NCI-H748 treated with DMSO at 0.1 percent for 48 hours (cell line): ENCODE data around the gene PTGDR2.

Source experiments
- DNase-seq: peaks from one replicate; lab custom pipeline; 2025; lab: John Stamatoyannopoulos, UW

Gene PTGDR2

DNA sequence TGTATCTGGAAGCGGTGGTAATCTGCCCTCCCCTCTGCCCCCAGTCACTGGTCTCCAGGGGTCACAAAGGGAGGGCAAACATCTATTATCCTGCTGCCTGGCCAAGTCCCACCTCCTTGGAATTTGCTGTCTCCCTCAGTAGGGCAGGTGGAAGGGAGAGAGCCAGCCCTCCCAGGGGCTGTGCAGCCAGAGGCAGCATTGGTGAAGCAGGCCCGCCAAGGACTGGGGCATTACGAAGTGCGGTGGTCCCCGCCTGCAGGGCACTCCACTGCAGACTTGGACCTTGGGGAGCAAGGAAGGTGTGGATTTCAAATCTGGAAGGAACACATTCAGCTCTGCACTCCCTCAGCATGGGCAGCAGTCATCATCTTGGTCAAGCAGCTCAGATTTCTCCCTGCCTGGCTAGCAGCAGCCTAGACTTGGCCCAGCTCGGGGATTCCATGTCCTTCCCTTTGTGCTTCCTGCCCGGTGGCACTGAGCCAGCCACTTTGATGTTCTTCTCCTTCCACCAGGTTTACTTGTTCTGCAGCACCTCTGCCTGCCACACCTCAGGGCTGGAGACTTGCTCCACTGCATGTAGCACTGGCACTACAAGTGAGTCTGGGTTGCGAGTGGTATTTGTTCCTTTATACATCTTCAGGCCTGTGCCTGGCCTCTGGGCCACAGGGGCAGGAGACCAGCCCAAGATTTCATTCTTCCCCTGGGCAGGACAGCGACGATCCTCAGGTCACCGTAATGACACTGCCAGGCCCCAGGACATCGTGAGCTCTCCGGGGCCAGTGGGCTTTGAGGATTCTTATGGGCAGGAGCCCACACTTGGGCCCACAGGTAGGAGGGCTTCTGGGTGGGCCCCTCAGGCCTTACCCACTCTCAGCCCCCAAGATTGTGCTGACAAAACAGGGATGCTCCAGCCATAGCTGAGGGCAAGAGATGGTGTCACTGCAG is 18.9 kb upstream of the PTGDR2 start:
- no peak for DNase-seq

- DNase-seq: no peak
These were observed 17.8 kb upstream of the PTGDR2 start for GRCh38 chr11:60873533-60873932.

DNA sequence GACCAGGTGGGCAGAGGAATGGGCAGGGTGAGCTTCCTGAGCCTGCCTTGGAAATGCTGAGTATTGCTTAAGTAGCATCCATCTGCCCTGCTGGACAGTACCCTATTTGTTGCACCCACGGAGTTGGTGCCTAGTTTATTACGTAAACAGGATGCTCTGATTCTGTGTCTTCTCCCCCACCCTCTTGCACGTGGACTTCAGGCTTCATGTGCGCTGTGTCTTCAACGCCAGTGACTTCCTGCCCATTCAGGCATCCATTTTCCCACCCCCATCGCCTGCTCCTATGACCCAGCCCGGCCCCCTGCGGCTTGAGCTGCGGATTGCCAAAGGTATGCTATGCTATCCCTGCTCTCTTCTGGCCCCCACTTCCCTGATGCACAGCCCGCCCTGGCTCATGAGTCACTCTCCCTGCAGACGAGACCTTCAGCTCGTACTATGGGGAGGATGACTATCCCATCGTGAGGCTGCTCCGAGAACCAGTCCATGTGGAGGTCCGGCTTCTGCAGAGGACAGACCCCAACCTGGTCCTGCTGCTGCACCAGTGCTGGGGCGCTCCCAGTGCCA is 17.3 kb upstream of the PTGDR2 start:
- DNase-seq: no peak

DNA sequence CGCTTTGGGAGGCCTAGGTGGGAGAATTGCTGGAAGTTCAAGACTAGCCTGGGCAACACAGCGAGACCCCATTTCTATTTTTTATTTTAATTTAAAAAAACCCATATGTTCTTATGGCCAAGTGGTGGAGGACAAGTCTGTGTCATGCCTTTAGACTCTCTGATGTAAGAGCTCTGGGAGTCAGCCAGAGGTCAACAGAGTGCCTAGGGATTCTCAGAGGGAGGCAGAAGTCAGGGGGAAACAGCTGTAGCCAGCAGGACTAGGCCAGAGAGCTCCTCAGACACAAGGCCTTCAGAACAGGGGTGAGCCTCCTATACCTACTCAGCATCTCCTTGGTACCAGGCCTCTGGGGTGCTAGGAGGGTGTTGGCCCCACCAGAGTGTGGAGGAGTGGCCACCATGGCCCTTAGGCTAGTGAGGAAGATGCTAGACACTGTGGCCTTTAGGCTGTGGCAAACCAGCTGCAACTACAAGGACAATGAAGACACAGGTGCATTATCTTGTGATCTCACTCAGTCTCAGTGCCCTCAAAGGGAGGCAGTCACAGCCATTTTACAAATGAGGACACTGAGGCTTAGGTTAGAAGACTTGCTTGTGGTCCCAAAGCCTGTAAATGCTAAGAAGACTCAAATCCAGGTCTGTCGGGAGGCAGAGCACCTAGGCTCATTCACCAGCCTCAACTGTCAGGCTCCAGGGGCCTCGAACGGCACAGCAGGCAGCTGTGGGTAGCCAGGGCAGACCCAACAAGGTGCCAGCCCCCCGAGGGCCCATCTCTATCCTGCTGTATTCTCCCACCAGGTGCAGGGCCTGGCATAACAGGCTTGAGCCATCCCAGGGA is 16.6 kb upstream of the PTGDR2 start:
- DNase-seq: no peak

- DNase-seq: no peak
These were observed 15.8 kb upstream of the PTGDR2 start for GRCh38 chr11:60871378-60872061.

DNA sequence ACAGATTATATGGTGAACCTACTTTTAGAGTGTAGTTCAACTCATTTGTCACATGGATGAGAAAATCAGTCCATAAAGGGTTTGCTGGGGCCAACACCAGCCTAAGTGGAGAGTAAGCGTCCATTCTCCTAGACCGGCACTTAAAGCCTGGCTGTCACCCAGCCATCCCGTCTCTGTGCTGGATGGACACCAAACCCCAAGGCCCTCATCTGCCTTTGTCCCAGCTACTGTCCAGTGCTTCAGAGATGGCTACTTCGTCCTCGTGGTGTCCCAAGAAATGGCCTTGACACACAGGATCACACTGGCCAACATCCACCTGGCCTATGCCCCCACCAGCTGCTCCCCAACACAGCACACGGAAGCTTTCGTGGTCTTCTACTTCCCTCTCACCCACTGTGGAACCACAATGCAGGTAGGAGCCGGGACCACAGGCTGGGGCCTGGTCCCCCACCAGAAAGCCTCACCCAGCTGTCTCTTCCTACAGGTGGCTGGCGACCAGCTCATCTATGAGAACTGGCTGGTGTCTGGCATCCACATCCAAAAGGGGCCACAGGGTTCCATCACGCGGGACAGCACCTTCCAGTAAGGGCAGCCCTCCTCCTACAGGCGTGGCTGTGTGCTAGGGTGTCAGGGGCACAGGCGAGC is 15.1 kb upstream of the PTGDR2 start:
- DNase-seq: no peak

GRCh38 chr11:60870276-60870675 is 14.5 kb upstream of the PTGDR2 start:
- DNase-seq: no peak

GRCh38 chr11:60869451-60869825 is 13.7 kb upstream of the PTGDR2 start:
- no peak for DNase-seq

- DNase-seq: no peak
These were observed 13.1 kb upstream of the PTGDR2 start for GRCh38 chr11:60868682-60869450.

DNA sequence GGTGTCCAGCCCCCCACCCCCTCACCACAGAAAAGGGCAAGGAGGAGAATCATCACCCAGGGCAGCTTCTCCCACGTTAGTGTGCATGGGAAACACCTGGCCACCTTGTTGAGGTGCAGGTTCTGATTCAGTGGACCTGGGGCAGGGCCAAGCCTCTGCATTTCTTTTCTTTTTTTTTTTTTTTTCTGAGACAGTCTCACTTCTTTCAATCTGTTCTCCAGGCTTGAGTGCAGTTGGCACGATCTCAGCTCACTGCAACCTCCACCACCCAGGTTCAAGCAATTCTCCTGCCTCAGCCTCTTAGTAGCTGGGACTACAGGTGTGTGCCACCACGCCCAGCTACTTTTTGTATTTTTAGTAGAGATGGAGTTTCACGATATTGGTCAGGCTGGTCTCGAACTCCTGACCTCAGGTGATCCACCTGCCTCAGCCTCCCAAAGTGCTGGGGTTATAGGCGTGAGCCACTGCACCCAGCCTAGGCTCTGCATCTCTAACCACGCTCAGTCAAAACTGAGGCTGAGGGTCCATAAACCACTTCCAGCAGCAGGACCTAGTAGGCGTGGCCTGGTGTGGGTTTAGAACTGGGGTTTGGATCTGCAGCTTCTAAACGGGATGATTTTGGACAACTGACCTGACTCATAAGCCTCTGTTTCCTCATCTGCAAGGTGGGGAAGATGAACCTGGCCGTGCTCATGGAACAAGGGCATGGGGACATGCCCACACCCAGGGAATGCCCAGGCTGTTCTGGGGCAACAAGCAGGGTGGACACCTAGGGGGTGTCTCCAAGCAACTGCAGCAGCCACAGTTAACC is 12.3 kb upstream of the PTGDR2 start:
- no peak for DNase-seq

- no peak for DNase-seq
These were observed 11.4 kb upstream of the PTGDR2 start, which contains the start of gene ZP1 for GRCh38 chr11:60866911-60867870. Gene ZP1 (plus strand): TSS chr11:60867542. CDS start chr11:60867562, 20 bp downstream.

- DNase-seq: no peak
These were observed 9.2 kb upstream of the PTGDR2 start for GRCh38 chr11:60864856-60865513.

DNA sequence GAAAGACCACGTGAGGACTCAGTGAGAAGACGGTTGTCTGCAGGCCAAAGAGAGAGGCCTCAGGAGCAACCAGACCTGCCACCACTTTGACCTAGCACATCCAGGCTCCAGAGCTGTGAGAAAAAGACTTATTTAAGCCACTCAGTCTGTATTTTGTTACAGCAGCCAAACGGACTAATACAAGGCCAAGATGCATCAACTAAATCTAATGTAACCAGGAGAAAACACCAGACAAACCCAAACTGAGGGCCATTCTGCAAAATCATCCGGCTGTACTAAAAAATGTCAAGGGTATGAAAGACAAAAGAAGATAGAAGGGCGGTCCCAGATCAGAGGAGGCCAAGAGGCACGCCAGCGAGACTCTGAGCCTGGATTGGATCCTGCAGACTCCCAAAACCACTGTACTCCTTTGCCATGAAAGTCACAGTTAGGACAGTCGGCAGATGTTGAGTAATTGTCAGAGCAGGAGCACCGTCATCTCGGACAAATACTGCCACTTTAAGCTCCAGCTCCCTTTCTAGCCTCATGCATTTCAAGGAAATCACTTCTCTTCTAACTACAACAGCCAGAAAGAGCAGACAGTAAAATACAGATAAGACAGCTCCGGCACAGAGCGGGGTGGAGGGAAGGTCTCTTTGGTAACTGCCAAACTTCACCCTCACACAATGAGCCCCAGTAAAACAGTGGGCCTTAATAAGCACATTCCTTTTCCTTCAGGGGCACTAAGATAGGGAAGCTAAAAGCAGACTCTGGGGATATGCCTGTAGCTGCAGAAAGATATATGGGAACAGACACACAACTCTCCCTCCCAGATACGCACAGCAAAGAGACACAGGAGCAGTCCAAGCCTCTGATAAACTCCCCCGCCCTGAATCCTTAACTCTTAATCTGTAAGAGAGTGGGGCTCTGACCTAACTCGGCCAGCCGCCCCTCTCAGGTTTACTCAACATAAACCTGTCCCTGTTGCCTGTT is 8.1 kb upstream of the PTGDR2 start:
- no peak for DNase-seq

- DNase-seq: no peak
These were observed 6.4 kb upstream of the PTGDR2 start for GRCh38 chr11:60862171-60862570.

GRCh38 chr11:60860943-60861342 is 5.2 kb upstream of the PTGDR2 start:
- DNase-seq: no peak

- DNase-seq: no peak
These were observed 4.0 kb upstream of the PTGDR2 start for GRCh38 chr11:60859616-60860250.
